PC-3 (cell line): ENCODE measurements around the gene LRAT. TPM values are rescaled to one million over a fixed set of nuclear protein-coding genes. Genes with fewer than 3 reads are reported as not detected.

Experiments
- ATAC-seq: fragments of 200-7000 bp; cut with Tn5 transposase; 2 replicates; pipeline ENCODE4 v1.9.1; 2020; ENCODE audit warnings: mild to moderate bottlenecking, moderate library complexity
- BruUV-seq: library from RNA; stranded (reverse); fragments of 400-500 nt; replicated peaks from 2 replicates; lab custom pipeline; 2021; lab: Mats Ljungman, UMichigan
- CTCF ChIA-PET: fragments of 300-600 bp; sonication (Branson Sonifier 250); formaldehyde crosslinking; loops from one replicate; lab custom pipeline; 2022; ENCODE audit warnings: antibody characterized with exemption; lab: Charles Lee
- POLR2A ChIA-PET: fragments of 300-600 bp; sonication (Branson Sonifier 250); formaldehyde crosslinking; loops from one replicate; lab custom pipeline; 2022; ENCODE audit warnings: antibody characterized with exemption; ENCODE audit not compliant: unreplicated experiment; lab: Charles Lee
- DNase-seq: peaks from one replicate; pipeline ENCODE4 v3.0.0-alpha.2; 2015
- H2AFZ ChIP-seq: fragments of 300-600 bp; sonication (generic); 2 replicates; pipeline ENCODE4 v1.6.0; 2016; ENCODE audit warnings: antibody characterized with exemption, low read length
- H3F3A ChIP-seq: fragments of 300-600 bp; sonication (generic); one replicate; pipeline ENCODE4 v1.6.0; 2017; ENCODE audit warnings: antibody characterized with exemption, low read length, control low read depth, mild to moderate bottlenecking; ENCODE audit not compliant: unreplicated experiment
- H3K27ac ChIP-seq: fragments of 300-600 bp; sonication (generic); 2 replicates; pipeline ENCODE4 v1.5.1; 2016; ENCODE audit warnings: mild to moderate bottlenecking, low read length
- H3K27me3 ChIP-seq: fragments of 300-600 bp; sonication (generic); 2 replicates; pipeline ENCODE4 v1.6.1; 2016; ENCODE audit warnings: low read length, mixed read lengths
- H3K36me3 ChIP-seq: fragments of 300-600 bp; sonication (generic); 2 replicates; pipeline ENCODE4 v1.6.1; 2016; ENCODE audit warnings: low read depth, mixed run types, low read length, mixed read lengths
- H3K4me1 ChIP-seq: fragments of 300-600 bp; sonication (generic); 2 replicates; pipeline ENCODE4 v1.5.1; 2016; ENCODE audit warnings: low read length; ENCODE audit not compliant: insufficient read depth
- H3K4me2 ChIP-seq: fragments of 300-600 bp; sonication (generic); 2 replicates; pipeline ENCODE4 v1.6.0; 2016; ENCODE audit warnings: low read length
- H3K4me3 ChIP-seq: fragments of 300-600 bp; sonication (generic); 2 replicates; pipeline ENCODE4 v1.5.1; 2016; ENCODE audit warnings: mild to moderate bottlenecking, low read length, mixed read lengths
- H3K79me2 ChIP-seq: fragments of 300-600 bp; sonication (generic); 2 replicates; pipeline ENCODE4 v1.6.1; 2017; ENCODE audit warnings: low read length, mixed read lengths
- H3K9ac ChIP-seq: fragments of 300-600 bp; sonication (generic); 2 replicates; pipeline ENCODE4 v1.6.0; 2016; ENCODE audit warnings: mild to moderate bottlenecking, low read length
- H3K9me2 ChIP-seq: fragments of 300-600 bp; sonication (generic); replicated peaks from 2 replicates; pipeline ENCODE4 v1.6.1; 2016; ENCODE audit warnings: mixed run types, low read length, mixed read lengths
- H3K9me3 ChIP-seq: fragments of 300-600 bp; sonication (generic); 2 replicates; pipeline ENCODE4 v1.6.1; 2016; ENCODE audit warnings: low read length, mixed read lengths
- H4K20me1 ChIP-seq: fragments of 300-600 bp; sonication (generic); 2 replicates; pipeline ENCODE4 v1.6.1; 2016; ENCODE audit warnings: low read length, mixed read lengths
- EZH2 ChIP-seq: fragments of 300-600 bp; sonication (generic); IDR thresholded peaks from one replicate; pipeline ENCODE4 v1.6.1; 2017; ENCODE audit warnings: antibody characterized with exemption, mild to moderate bottlenecking, low read length; ENCODE audit not compliant: unreplicated experiment
- EZH2phosphoT487 ChIP-seq: fragments of 300-600 bp; sonication (generic); IDR thresholded peaks from 2 replicates; pipeline ENCODE4 v1.6.1; 2018; ENCODE audit warnings: mild to moderate bottlenecking, antibody characterized with exemption, low read length, borderline replicate concordance
- intact Hi-C: fragments of 100-400 bp; cut with micrococcal nuclease; formaldehyde crosslinking; loops from 2 replicates; pipeline ENCODE4 v1.9.0; 2023
- total RNA-seq: library from RNA; depleted of rRNA; stranded (reverse); fragments of >200 nt; gene quantifications from 2 replicates; pipeline ENCODE4 v1.2.3, GENCODE V29; 2014
- TF ChIP-seq, protein P1 (sequence below): fragments of 300-600 bp; sonication (generic); conservative IDR thresholded peaks from 2 replicates; pipeline ENCODE4 v1.5.1; 2017; ENCODE audit warnings: antibody characterized with exemption, low read depth, mild to moderate bottlenecking, low read length

The LRAT gene
- total RNA-seq, 1 experiment from 2014 or later: 0.55 TPM

DNA sequence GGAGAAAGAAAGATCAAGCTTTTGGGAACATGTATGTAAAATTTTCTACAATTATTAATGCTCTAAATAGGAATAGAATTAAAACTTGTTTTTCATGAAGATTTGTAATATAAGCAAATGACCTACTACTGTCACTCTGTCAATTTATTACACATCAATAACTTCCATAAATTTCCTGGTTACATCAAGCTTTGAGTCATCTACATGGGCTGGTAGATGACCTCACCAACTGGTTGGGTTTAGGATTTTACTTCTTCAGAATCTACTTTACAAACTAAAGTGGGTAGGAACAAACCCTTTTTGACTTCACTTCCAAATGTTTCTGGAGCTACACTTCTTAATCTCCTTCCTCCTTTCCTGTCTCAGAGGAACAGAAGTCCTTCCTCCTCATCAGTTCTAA, 12.0 kb upstream of the LRAT start:
- ChIA-PET CTCF (no interaction called here), POLR2A (no interaction called here)
- no peak overlapping the region for H3K9ac ChIP-seq
- intact Hi-C loops: no loop called here
- no peak for ATAC-seq
- no peaks in the 10 kb centered on the region for H3K36me3 ChIP-seq
- no peaks in the 10 kb centered on the region for H3K27me3 ChIP-seq
- no peaks in the 10 kb centered on the region for H3K4me1 ChIP-seq
- H4K20me1 ChIP-seq: no peaks in the 10 kb centered on the region
- peak; percentile 35 for DNase-seq
- H2AFZ ChIP-seq: no peak overlapping the region
- H3F3A ChIP-seq: no peaks in the 10 kb centered on the region
- H3K9me3 ChIP-seq: no peaks in the 10 kb centered on the region
- no peaks in the 10 kb centered on the region for H3K9me2 ChIP-seq
- H3K4me3 ChIP-seq: no peak overlapping the region
- H3K4me2 ChIP-seq: no peak overlapping the region
- no TSS peak for BruUV-seq
- H3K27ac ChIP-seq: no peak overlapping the region
- no peaks in the 10 kb centered on the region for H3K79me2 ChIP-seq
- no peak for TF ChIP-seq EZH2
- TF ChIP-seq EZH2phosphoT487: no peak
- TF ChIP-seq, protein P1, sequence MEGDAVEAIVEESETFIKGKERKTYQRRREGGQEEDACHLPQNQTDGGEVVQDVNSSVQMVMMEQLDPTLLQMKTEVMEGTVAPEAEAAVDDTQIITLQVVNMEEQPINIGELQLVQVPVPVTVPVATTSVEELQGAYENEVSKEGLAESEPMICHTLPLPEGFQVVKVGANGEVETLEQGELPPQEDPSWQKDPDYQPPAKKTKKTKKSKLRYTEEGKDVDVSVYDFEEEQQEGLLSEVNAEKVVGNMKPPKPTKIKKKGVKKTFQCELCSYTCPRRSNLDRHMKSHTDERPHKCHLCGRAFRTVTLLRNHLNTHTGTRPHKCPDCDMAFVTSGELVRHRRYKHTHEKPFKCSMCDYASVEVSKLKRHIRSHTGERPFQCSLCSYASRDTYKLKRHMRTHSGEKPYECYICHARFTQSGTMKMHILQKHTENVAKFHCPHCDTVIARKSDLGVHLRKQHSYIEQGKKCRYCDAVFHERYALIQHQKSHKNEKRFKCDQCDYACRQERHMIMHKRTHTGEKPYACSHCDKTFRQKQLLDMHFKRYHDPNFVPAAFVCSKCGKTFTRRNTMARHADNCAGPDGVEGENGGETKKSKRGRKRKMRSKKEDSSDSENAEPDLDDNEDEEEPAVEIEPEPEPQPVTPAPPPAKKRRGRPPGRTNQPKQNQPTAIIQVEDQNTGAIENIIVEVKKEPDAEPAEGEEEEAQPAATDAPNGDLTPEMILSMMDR: no peak

DNA sequence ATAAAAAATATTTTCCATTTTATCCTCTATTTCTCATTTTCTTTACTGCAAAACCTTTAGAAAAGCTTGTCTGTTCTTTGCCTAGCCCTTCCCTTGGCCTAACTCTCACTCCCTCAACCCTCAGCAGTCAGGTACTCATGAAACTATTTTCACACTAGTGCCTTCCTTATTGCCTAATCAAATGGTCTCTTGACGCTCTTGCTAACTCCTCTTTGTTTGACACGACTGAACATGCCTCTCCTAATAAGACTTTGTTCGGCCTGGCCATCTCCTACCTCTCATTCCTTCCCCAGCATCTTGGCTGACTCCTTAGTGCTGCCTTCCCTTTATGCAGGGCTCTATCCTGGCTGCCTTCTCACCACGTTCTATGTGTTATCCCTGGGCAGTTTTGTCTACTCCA, 11.1 kb upstream of the LRAT start:
- intact Hi-C loops: no loop called here
- ATAC-seq (no peak), DNase-seq (no peak)
- TF ChIP-seq EZH2 (no peak), EZH2phosphoT487 (no peak)
- TF ChIP-seq, protein P1: no peak
- Histone ChIP-seq H4K20me1 (no peaks in the 10 kb centered on the region), H3K4me2 (no peak overlapping the region), H3K27me3 (no peaks in the 10 kb centered on the region), H3K27ac (no peak overlapping the region), H3K9me3 (no peaks in the 10 kb centered on the region), H3K4me3 (no peak overlapping the region), H3K9ac (no peak overlapping the region), H3F3A (no peaks in the 10 kb centered on the region), H2AFZ (no peak overlapping the region), H3K36me3 (no peaks in the 10 kb centered on the region), H3K4me1 (peaks cover 4% of the 10 kb centered on the region), H3K79me2 (no peaks in the 10 kb centered on the region), H3K9me2 (no peaks in the 10 kb centered on the region)
- POLR2A ChIA-PET: no interaction called here
- CTCF ChIA-PET: no interaction called here
- no TSS peak for BruUV-seq

DNA sequence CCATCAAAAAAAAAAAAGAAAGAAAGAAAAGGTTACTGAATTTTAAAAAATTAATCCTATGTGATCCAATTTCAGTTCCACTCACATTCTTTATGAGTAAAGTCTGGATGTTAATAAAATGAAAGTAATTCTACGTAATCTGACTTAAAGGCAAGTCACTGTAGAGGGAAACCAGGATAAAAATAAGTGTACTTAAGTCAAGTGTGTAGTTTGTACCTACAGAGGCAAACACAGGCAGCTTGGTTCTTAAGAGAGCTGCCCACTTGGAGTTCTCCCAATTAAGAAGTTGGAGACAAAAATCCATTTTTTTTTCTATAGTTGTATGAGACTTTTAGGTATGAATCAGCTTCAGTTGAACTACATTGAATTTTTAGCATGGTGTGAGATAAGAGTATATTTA, 7.0 kb upstream of the LRAT start:
- no peak overlapping the region for H3K9ac ChIP-seq
- CTCF ChIA-PET: no interaction called here
- H2AFZ ChIP-seq: no peak overlapping the region
- no peaks in the 10 kb centered on the region for H3K9me3 ChIP-seq
- intact Hi-C loops: no loop called here
- H3K9me2 ChIP-seq: no peaks in the 10 kb centered on the region
- BruUV-seq: no TSS peak
- H3K79me2 ChIP-seq: no peaks in the 10 kb centered on the region
- DNase-seq (no peak), ATAC-seq (no peak)
- H3K27me3 ChIP-seq: no peaks in the 10 kb centered on the region
- no peak overlapping the region for H3K4me2 ChIP-seq
- TF ChIP-seq, protein P1: no peak
- TF ChIP-seq EZH2 (no peak), EZH2phosphoT487 (no peak)
- no peaks in the 10 kb centered on the region for H3F3A ChIP-seq
- POLR2A ChIA-PET: no interaction called here
- no peak overlapping the region for H3K27ac ChIP-seq
- no peaks in the 10 kb centered on the region for H4K20me1 ChIP-seq
- H3K36me3 ChIP-seq: no peaks in the 10 kb centered on the region
- H3K4me1 ChIP-seq: peaks cover 22% of the 10 kb centered on the region
- no peak overlapping the region for H3K4me3 ChIP-seq
